CD4-positive, alpha-beta T cell treated with Interferon gamma for 1 hour (primary cell): Measurements from ENCODE around the gene SLC41A2.

Source experiments
- DNase-seq: peaks from one replicate; pipeline ENCODE4 v3.0.0-alpha.2; 2020

SLC41A2 gene

DNA sequence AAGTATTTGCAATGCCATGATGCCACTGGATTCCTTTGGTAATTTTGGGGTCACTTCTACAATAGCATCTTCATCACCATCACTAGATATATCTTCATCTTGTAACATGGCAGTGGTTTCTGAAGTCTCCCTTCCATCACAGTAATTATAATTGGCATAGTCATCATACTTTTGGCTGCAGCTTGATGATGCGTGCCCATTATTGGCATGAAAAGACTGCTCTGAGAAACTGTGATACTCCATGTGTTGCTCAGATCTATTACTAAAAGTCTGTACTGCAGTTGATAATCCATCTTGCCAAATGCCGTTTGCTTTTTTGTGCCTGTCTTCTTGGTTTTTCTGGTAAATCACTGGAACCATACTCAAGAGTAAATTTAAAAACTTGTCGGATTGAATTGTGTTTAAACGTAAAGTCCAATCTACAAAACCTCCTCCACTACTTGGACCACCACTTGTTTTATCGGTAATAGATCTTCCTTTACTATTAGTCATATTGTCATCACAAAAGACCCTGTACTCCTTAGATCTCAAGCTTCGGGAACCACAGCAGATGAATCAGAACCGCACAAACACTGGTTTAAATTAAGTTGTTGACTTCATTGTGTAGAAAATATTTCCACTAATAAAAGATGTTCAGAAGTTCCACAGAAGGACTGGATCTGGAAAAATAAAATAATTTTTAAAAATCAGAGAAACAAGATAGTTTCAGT, 29.9 kb downstream of the SLC41A2 start:
- DNase-seq = no peak

DNA sequence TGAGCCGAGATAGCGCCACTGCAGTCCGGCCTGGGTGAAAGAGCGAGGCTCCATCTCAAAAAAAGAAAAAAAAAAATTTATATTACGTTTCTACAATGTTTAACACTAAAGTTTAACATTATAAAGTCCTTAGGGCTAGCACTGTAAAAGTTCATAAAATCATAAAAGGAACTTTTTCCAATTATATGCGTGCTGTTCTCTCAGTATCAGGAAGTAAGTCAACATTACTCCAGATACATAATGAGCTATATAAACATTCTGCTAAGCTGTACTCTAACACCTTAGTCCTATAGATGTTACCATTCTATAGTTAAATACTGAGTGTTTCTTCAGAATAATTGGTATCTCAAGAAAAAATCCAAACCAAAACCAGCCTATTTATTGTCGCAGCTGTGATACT, 32.6 kb downstream of the SLC41A2 start:
- DNase-seq = no peak

DNA sequence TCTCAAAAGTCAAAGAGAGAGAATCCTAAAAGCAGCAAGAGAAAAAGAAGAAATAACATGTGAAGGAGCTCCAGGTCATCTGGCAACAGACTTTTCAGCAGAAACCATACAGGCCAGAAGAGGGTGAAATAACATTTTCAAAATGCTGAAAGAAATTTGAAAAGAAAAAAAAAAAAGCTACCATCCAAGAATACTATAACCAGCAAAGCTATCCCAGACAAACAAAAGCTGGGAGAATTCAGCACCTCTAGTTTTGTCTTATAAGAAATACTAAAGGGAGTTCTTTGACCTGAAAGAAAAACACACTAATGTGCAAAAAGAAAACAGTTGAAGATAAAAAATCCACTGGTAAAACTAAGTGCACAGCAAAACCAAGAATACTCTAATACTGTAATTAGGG, 36.8 kb downstream of the SLC41A2 start:
- no peak for DNase-seq

GRCh38 chr12:104911942-104912341, 46.1 kb downstream of the SLC41A2 start:
- no peak for DNase-seq

DNA sequence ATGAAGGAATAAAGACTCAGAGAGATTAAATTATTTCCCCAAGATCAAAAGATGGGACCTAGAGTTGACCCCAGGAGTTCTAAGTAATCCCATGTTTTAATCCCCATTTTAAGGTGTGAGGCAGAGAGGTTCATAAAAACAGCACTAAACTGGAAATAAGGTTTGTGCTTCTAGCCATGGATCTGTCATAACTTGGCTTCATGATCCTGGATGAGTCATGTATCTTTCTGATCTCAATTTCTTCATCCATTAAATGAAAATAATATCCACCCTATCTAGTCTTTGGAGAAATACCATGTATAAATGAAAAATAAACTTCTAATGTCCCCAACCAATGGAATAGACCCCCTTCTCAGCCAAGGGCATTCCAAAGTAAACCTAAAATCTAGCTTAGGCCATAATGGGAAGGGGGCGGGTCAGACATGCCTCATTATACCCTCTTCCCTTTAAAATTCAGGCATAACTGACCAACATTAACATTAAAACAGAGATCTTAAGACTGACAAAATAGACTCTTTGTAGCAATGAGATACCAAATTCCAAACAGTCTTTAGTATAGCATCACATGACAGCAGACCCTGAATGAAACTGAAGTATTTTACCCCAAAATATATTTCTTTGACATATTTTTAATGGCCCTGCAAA, 47.8 kb downstream of the SLC41A2 start:
- DNase-seq = no peak

DNA sequence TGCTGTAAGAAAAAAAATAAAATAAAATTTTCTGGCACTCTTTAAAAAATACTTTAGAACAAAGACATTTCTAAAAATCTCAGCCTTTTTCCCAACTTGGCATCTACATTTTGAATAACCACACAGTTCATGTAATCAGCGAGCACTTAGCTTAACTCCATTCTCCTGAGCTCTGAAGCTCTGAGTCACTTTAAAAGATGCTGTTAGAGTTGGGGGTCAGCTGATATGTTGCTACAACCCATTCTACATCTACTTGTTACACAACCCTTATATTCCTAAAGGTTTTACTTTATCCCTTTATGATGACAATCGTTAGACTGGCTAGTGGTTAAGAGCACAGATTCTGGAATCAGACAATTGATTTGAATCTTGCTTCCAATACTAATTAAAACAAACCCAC, 48.3 kb downstream of the SLC41A2 start:
- no peak for DNase-seq
